Activated naive CD8-positive, alpha-beta T cell treated with anti-CD3 and anti-CD28 coated beads, Interleukin-2, amount 10 ng/mL, durations not matched to agents 7 days and 5 days (primary cell): ENCODE results near the gene CABP2. TPM values are rescaled to one million over a fixed set of nuclear protein-coding genes. Genes with fewer than 3 reads are reported as not detected.
A peak's percentile ranks its signal among the peaks of the same experiment; 100 is the strongest.
"Not testable (repeated sequence)": the region's sequence is repeated elsewhere in the genome, so short reads cannot be mapped to it uniquely, and the experiment has no call there.

ENCODE experiments used
- ATAC-seq: fragments of 150-1000 bp; cut with Tn5 transposase; one replicate; pipeline ENCODE4 v1.10.0; 2021; ENCODE audit warnings: low read depth, moderate library complexity
- POLR2A ChIA-PET: fragments of 350-600 bp; sonication (Branson Sonifier 250); formaldehyde crosslinking; loops from one replicate; lab custom pipeline; 2021; ENCODE audit warnings: antibody characterized with exemption; lab: Charles Lee
- DNase-seq: peaks from one replicate; pipeline ENCODE4 v3.0.0; 2021
- H3K27ac Mint-ChIP-seq: one replicate; pipeline ENCODE4 v1.8.0; 2022; ENCODE audit warnings: mild to moderate bottlenecking, mixed read lengths
- H3K27me3 Mint-ChIP-seq: one replicate; pipeline ENCODE4 v1.8.0; 2022; ENCODE audit warnings: mild to moderate bottlenecking, moderate library complexity, mixed read lengths
- H3K36me3 Mint-ChIP-seq: one replicate; pipeline ENCODE4 v1.8.0; 2021; ENCODE audit warnings: mild to moderate bottlenecking, mixed read lengths
- H3K4me1 Mint-ChIP-seq: one replicate; pipeline ENCODE4 v1.8.0; 2021; ENCODE audit warnings: mixed read lengths
- H3K4me3 Mint-ChIP-seq: one replicate; pipeline ENCODE4 v1.8.0; 2022; ENCODE audit warnings: mild to moderate bottlenecking, moderate library complexity, mixed read lengths
- H3K9me3 Mint-ChIP-seq: one replicate; pipeline ENCODE4 v1.8.0; 2021; ENCODE audit warnings: mixed read lengths
- microRNA-seq: library from miRNA; unstranded; fragments of <30 nt; microRNA quantifications from one replicate; pipeline ENCODE4 v1.2.0, GENCODE V29; 2022
- total RNA-seq, 2 experiments: library from RNA; stranded (reverse); gene quantifications; one replicate each; pipeline ENCODE4 v1.2.3, GENCODE V29; 2021

The CABP2 gene
- total RNA-seq, 2 experiments from 2014 or later: not detected

DNA sequence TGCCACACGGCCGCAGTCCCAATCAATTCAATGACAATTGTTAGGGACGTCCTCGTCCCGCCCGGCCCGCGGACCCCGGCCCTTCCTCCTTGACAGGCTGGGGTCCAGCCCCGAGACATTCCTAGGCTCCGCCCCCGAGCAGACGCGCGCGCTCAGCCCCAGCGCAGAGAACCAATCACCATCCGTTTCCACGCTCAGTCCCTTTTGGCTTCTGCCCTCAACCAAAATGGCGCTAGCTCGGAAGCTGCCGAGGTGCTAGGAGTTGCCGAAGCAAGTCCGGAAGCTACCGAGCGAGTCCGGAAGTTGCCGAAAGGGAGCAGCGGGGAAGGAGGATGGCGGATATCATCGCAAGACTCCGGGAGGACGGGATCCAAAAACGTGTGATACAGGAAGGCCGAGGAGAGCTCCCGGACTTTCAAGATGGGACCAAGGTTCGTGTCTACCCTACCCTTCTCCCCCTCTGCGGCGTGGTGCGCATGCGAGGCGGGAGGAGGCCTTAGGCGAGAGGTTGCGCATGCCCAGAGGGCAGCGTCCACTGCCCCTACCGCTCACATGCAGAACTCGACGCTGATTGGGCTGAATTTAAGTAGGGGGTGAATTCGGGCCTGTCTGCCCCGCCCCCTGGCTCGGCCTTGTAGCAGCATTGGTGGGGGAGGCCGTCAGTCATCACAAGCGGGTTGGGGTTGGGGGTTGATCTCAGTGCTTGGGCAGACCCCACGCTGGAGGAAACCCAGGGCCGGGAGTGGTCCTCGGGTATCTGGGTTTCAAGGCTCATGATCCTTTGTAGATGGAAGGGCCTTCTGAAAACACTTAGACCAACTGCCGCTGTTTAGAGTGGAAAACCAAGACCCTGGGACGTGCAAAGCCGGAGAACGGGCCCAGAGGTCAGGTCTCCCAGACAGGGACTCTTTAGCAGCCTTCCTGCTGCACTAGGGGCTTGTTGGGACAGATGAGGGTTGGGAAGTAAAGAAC is 40.1 kb downstream of the CABP2 start, which contains the start of gene AIP:
AIP (plus strand) TSS at position 200 of the 972 bp plus-strand sequence; CDS start at position 333, 133 bp downstream.
- H3K27ac Mint-ChIP-seq: peak within 1 kb of the TSS; percentile 100
- H3K4me3 Mint-ChIP-seq: peak within 1 kb of the TSS; percentile 93
- POLR2A ChIA-PET: interaction anchor here (0.6 to 5.5 kb wide), 23 partner anchors 8 to 195 kb away, joined by 3 to 94 read pairs (median 5); partner anchors contain the start of genes CDK2AP2, CORO1B, PITPNM1 and POLD4
- peaks cover 47% of the 10 kb centered on the region for H3K4me1 Mint-ChIP-seq
- DNase-seq (peak; percentile 94), ATAC-seq (peak; percentile 81)
- H3K27me3 Mint-ChIP-seq: peaks cover under 1% of the 10 kb centered on the region
- peaks cover 16% of the 10 kb centered on the region for H3K36me3 Mint-ChIP-seq
- H3K9me3 Mint-ChIP-seq: no peaks in the 10 kb centered on the region

DNA sequence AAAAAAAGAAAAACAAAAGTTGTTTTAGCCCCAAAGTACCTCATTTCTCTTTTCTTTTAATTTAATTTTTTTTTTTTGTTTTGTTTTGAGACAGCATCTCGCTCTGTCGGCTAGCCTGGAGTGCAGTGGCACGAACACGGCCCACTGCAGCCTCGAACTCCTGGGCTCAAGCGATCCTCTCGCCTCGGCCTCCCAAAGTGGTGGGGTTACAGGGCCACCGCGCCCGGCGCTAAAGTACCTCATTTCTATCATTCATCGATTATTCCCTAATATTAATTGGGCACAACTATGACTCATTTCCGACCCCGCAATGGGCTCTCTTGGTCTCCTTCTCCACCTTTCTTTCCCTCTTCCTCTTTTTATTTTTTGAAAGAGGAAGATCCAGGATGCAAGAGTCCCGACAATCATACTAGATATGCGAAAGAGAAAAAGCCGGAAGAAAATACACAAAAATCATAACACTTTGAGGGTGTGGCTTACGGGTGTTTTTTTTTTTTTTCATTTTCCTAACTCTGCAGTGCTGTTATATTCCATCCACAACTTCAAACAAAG is 40.9 kb downstream of the CABP2 start:
- H3K27ac Mint-ChIP-seq: peak overlapping the region; percentile 100
- peaks cover 41% of the 10 kb centered on the region for H3K4me1 Mint-ChIP-seq
- ATAC-seq: peak; percentile 0

GRCh38 chr11:67477344-67478050 is 45.7 kb downstream of the CABP2 start:
- not testable (repeated sequence) for H3K4me1 Mint-ChIP-seq, ATAC-seq, H3K27me3 Mint-ChIP-seq, DNase-seq, H3K27ac Mint-ChIP-seq, H3K36me3 Mint-ChIP-seq, H3K4me3 Mint-ChIP-seq, H3K9me3 Mint-ChIP-seq
- POLR2A ChIA-PET: interaction anchor here (0.6 kb wide), 1 partner anchor 95 kb away, joined by 3 read pairs; no protein-coding TSS in a partner anchor

More for the DNA sequence above, 40.9 kb downstream of the CABP2 start:
- Mint-ChIP-seq H3K27me3 (peaks cover 4% of the 10 kb centered on the region), H3K36me3 (peaks cover 8% of the 10 kb centered on the region), H3K4me3 (peak overlapping the region; percentile 93), H3K9me3 (no peaks in the 10 kb centered on the region)
- no peak for DNase-seq
- POLR2A ChIA-PET: interaction anchor here (0.6 to 5.5 kb wide), 21 partner anchors 9 to 129 kb away, joined by 3 to 94 read pairs (median 5); partner anchors contain the start of genes CDK2AP2, CORO1B, PITPNM1 and POLD4

DNA sequence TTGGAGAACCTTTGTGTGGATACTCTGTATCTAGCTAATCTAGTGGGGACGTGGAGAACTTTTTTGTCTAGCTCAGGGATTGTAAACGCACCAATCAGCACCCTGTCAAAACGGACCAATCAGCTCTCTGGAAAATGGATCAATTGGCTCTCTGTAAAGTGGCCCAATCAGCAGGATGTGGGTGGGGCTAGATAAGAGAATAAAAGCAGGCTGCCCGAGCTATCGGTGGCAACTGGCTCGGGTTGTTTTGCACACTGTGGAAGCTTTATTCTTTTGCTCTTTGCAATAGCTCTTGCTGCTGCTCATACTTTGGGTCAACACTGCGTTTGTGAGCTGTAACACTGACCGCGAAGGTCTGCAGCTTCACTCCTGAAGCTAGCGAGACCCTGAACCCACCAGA is 46.6 kb downstream of the CABP2 start:
- not testable (repeated sequence) for H3K4me3 Mint-ChIP-seq, H3K27ac Mint-ChIP-seq, H3K4me1 Mint-ChIP-seq, DNase-seq, H3K27me3 Mint-ChIP-seq, H3K36me3 Mint-ChIP-seq, ATAC-seq, H3K9me3 Mint-ChIP-seq
- POLR2A ChIA-PET: interaction anchor here (0.7 to 1.2 kb wide), 3 partner anchors 9 to 68 kb away, joined by 3 to 4 read pairs (median 3); no protein-coding TSS in a partner anchor

GRCh38 chr11:67472882-67473281 is 50.4 kb downstream of the CABP2 start:
- no peaks in the 10 kb centered on the region for H3K9me3 Mint-ChIP-seq
- POLR2A ChIA-PET: interaction anchor here (1.6 kb wide), 1 partner anchor 64 kb away, joined by 5 read pairs; no protein-coding TSS in a partner anchor

GRCh38 chr11:67470337-67471002 is 52.8 kb downstream of the CABP2 start:
- ATAC-seq (no peak), DNase-seq (no peak)
- Mint-ChIP-seq H3K36me3 (peaks cover under 1% of the 10 kb centered on the region), H3K4me3 (no peak overlapping the region), H3K4me1 (peaks cover 18% of the 10 kb centered on the region), H3K27me3 (no peaks in the 10 kb centered on the region), H3K27ac (no peak overlapping the region), H3K9me3 (no peaks in the 10 kb centered on the region)
- POLR2A ChIA-PET: interaction anchor here (0.9 to 6.1 kb wide), 4 partner anchors 15 to 69 kb away, joined by 3 to 145 read pairs (median 27); partner anchors contain the start of genes PPP1CA and PTPRCAP

More at GRCh38 chr11:67472882-67473281, 50.4 kb downstream of the CABP2 start:
- ATAC-seq: no peak
- Mint-ChIP-seq H3K4me1 (peaks cover 3% of the 10 kb centered on the region), H3K27ac (no peak overlapping the region), H3K36me3 (no peaks in the 10 kb centered on the region), H3K27me3 (peaks cover 3% of the 10 kb centered on the region), H3K4me3 (no peak overlapping the region)
- DNase-seq: no peak

GRCh38 chr11:67469508-67469811 is 53.8 kb downstream of the CABP2 start:
- no peak for ATAC-seq
- no peaks in the 10 kb centered on the region for H3K27me3 Mint-ChIP-seq
- peak overlapping the region; percentile 79 for H3K27ac Mint-ChIP-seq

More at GRCh38 chr11:67469508-67469811, 53.8 kb downstream of the CABP2 start:
- peaks cover 21% of the 10 kb centered on the region for H3K4me1 Mint-ChIP-seq
- peak overlapping the region; percentile 73 for H3K4me3 Mint-ChIP-seq
- H3K36me3 Mint-ChIP-seq: peaks cover 4% of the 10 kb centered on the region
- H3K9me3 Mint-ChIP-seq: no peaks in the 10 kb centered on the region
- no peak for DNase-seq
- POLR2A ChIA-PET: interaction anchor here (0.6 to 6.1 kb wide), 8 partner anchors 9 to 68 kb away, joined by 3 to 145 read pairs (median 16); partner anchors contain the start of genes AIP, PITPNM1, PPP1CA and PTPRCAP

Small RNA genes lying within 50 kb of the gene (microRNA-seq; reads per million reads assigned to microRNA genes)
- not detected for gene MIR6752

Other genes starting within 250 kb of the CABP2 start
- gene ANKRD13D, start 234.1 kb downstream of the CABP2 start, total RNA-seq: 100 to 1,000 TPM; 185 to 207 TPM
- gene SSH3, start 219.9 kb downstream of the CABP2 start, total RNA-seq: 10 to 100 TPM; 24.6 to 27.0 TPM
- 10 to 100 TPM; 73.2 to 78.2 TPM for gene POLD4, start 169.9 kb downstream of the CABP2 start, total RNA-seq
- gene CLCF1, start 149.8 kb downstream of the CABP2 start, total RNA-seq: 1 to 10 TPM; 4.3 to 4.7 TPM
- gene RAD9A, start 131.5 kb downstream of the CABP2 start, total RNA-seq: 10 to 100 TPM; 65.3 to 67.1 TPM
- gene PPP1CA, start 121.6 kb downstream of the CABP2 start, total RNA-seq: 100 to 1,000 TPM; 290 to 311 TPM
- gene TBC1D10C, start 119.4 kb downstream of the CABP2 start, total RNA-seq: 100 to 1,000 TPM; 359 to 367 TPM
- gene CARNS1, start 107.8 kb downstream of the CABP2 start, total RNA-seq: 1 to 10 TPM; 5.5 to 5.6 TPM
- 10 to 100 TPM; 69.0 to 71.4 TPM for gene RPS6KB2, start 95.0 kb downstream of the CABP2 start, total RNA-seq
- gene PTPRCAP, start 85.8 kb downstream of the CABP2 start, total RNA-seq: 100 to 1,000 TPM; 351 to 371 TPM
- 100 to 1,000 TPM; 168 to 195 TPM for gene CORO1B, start 80.0 kb downstream of the CABP2 start, total RNA-seq
- not detected for gene GPR152, start 70.7 kb downstream of the CABP2 start, total RNA-seq
- 1 to 10 TPM; 2.8 to 3.0 TPM for gene CABP4, start 68.1 kb downstream of the CABP2 start, total RNA-seq
- 10 to 100 TPM; 63.2 to 69.1 TPM for gene TMEM134, start 54.2 kb downstream of the CABP2 start, total RNA-seq
- 100 to 1,000 TPM; 161 to 166 TPM for gene AIP, start 40.4 kb downstream of the CABP2 start, total RNA-seq
- 100 to 1,000 TPM; 125 to 132 TPM for gene PITPNM1, start 18.1 kb downstream of the CABP2 start, total RNA-seq
- 100 to 1,000 TPM in 1 of 2 experiments, 10 to 100 TPM in 1; 94.6 to 101 TPM for gene CDK2AP2, start 15.3 kb downstream of the CABP2 start, total RNA-seq
- 100 to 1,000 TPM; 211 to 219 TPM for gene GSTP1, start 60.4 kb upstream of the CABP2 start, total RNA-seq
- 100 to 1,000 TPM; 211 to 219 TPM for gene NDUFV1, start 83.5 kb upstream of the CABP2 start, total RNA-seq
- gene NUDT8, start 106.5 kb upstream of the CABP2 start, total RNA-seq: 10 to 100 TPM; 10.9 to 12.4 TPM
- gene TBX10, start 116.3 kb upstream of the CABP2 start, total RNA-seq: not detected
- under 1 TPM; 0.33 to 0.57 TPM for gene ACY3, start 127.3 kb upstream of the CABP2 start, total RNA-seq
- gene ALDH3B2, start 151.2 kb upstream of the CABP2 start, total RNA-seq: not detected